Prostate gland (tissue), 2 donors: ENCODE data around the gene LGR6. TPM values are rescaled to one million over a fixed set of nuclear protein-coding genes. Genes with fewer than 3 reads are reported as not detected.

Experiments used
- DNase-seq: peaks from one replicate; pipeline ENCODE4 v3.0.0-alpha.2; 2019; ENCODE audit warnings: low spot score
- H3K27ac ChIP-seq, 2 donors: fragments of 200-600 bp; sonication (generic); 2 replicates each; pipeline ENCODE4 v1.5.1; 2017 to 2019
- H3K27me3 ChIP-seq: fragments of 200-600 bp; sonication (generic); replicated peaks from 2 replicates; pipeline ENCODE4 v1.5.1; 2019; ENCODE audit not compliant: insufficient read depth
- H3K36me3 ChIP-seq, 2 donors: fragments of 200-600 bp; sonication (generic); 1 replicate in 1 of 2; 2 replicates in 1 of 2; pipeline versions ENCODE4 v1.5.1 to v1.8.1; 2017 to 2019
- H3K4me1 ChIP-seq: fragments of 200-600 bp; sonication (generic); replicated peaks from 2 replicates; pipeline ENCODE4 v1.5.1; 2019
- H3K4me3 ChIP-seq, 2 donors: fragments of 200-600 bp; sonication (generic); 2 replicates each; pipeline ENCODE4 v1.5.1; 2017 to 2019
- H3K9me3 ChIP-seq: fragments of 200-600 bp; sonication (generic); 2 replicates; pipeline ENCODE4 v1.5.1; 2017
- POLR2A ChIP-seq: fragments of 450-650 bp; IDR thresholded peaks from one replicate; pipeline ENCODE4 v1.6.1; 2016; ENCODE audit warnings: antibody characterized with exemption, mild to moderate bottlenecking
- POLR2AphosphoS5 ChIP-seq: sonication (generic); formaldehyde crosslinking; IDR thresholded peaks from one replicate; pipeline ENCODE4 v1.6.1; 2017; ENCODE audit warnings: antibody characterized with exemption
- WGBS: methylation state at CpG from one replicate; pipeline ENCODE4 v1.1.5; 2018; 5-methylcytosine and 5-hydroxymethylcytosine counted together
- intact Hi-C: fragments of 100-400 bp; cut with DNase I; formaldehyde crosslinking; loops from one replicate; pipeline ENCODE4 v1.14.2; 2022
- total RNA-seq, 2 donors: library from RNA; depleted of rRNA; stranded (reverse); fragments of >200 nt; gene quantifications; one replicate each; pipeline ENCODE4 v1.1.0, GENCODE V29; 2016
- TF ChIP-seq, protein P1 (sequence below), 4 experiments: fragments of 200-600 bp in 2 of 4; fragments of 450-650 bp in 2 of 4; sonication (generic) in 2 of 4; IDR thresholded peaks; 1 replicate in 3 of 4; 2 replicates in 1 of 4; pipeline ENCODE4 v1.5.1; 2016 to 2019; ENCODE audit warnings: antibody characterized with exemption in 4 of 4, mild to moderate bottlenecking in 2 of 4, moderate library complexity in 2 of 4

The LGR6 gene
- total RNA-seq, 2 donors from 2014 or later, result 8.0 to 25.6 TPM

DNA sequence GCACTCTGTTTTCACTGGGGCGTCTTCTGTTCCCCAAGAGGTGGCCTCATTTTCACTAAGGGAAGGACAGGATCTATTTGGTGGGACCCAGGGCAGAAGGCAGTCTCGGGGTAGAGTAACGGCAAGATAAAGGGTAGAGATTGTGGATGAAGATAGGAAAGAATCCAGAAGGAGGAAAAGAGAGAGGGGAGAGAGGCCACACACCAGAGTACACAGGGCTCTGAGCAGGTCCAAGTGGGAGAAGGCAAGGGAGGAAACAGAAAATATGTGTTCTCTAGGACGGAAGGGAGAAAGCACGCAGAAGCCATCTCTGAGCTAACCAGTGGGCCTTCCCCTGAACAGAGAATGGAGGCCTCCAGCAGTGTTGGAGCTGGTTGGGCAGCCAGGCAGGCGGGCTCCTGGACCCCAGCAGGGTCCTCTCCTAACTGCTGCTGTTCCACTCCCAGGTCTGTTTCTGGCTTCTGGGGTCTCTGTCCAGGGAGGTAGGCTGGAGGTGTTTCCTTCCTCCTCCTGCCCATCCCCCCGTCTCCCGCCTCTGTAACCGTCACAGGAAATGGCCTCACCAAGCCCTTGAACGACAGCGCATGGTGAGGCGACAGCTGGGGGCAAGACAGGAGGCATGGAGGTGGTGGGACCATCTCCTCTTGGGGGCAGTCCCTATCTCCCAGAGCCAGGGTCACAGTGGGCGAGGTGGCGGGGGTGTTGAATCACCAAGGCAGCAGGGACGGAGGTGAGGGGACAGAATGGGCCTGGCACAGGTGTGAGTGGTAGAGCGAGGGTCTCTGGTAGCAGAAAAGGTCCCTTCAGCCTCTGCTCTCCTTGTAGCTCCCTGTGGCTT lies 33.8 kb upstream of the LGR6 start:
- Histone ChIP-seq H3K36me3 (no peaks in the 10 kb centered on the region), H3K27ac (no peak overlapping the region), H3K9me3 (no peaks in the 10 kb centered on the region), H3K4me1 (no peaks in the 10 kb centered on the region), H3K4me3 (no peak overlapping the region), H3K27me3 (no peaks in the 10 kb centered on the region)
- intact Hi-C loops, result no loop called here
- no peak for DNase-seq
- WGBS, result 78% methylated on average over 16 of the region's 16 CpGs
- TF ChIP-seq POLR2A, result no peak

DNA sequence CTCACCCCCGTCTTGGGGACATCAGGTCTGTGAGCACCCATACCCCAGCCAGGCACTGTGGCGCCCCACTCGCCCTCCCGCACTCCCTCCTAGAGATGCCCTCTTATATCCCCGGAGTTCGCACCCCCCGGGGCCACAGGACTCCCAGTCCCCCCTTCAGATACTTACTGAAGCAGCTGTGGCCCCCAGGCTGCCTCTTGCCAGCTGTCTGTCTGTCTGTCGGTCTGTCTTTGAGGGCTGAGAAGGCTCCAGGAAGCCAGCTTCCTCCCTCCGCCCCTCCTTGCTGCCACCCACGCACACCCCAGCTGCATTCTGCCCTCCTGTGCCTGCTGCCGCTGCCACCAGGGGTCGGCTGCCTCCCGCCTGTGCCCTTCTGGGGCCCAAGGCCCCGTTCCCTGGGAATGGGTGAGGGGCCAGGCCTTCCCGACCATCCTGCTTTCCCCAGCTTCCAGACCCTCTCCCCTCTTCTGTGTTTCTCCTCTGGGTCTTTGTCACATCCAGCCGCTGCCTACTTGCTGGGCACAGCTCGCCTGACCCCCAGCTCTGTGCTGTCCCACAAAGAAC lies 33.1 kb upstream of the LGR6 start, which contains the start of gene PTPN7:
PTPN7 (minus strand) TSS at position 226 of the 564 bp plus-strand sequence. CDS start 1,200 bp downstream, outside the sequence.
- no peak within 1 kb of the TSS for H3K4me3 ChIP-seq
- H3K27me3 ChIP-seq, result no peaks in the 10 kb centered on the region
- intact Hi-C loops, result no loop called here
- DNase-seq, result no peak
- TF ChIP-seq, protein P1, sequence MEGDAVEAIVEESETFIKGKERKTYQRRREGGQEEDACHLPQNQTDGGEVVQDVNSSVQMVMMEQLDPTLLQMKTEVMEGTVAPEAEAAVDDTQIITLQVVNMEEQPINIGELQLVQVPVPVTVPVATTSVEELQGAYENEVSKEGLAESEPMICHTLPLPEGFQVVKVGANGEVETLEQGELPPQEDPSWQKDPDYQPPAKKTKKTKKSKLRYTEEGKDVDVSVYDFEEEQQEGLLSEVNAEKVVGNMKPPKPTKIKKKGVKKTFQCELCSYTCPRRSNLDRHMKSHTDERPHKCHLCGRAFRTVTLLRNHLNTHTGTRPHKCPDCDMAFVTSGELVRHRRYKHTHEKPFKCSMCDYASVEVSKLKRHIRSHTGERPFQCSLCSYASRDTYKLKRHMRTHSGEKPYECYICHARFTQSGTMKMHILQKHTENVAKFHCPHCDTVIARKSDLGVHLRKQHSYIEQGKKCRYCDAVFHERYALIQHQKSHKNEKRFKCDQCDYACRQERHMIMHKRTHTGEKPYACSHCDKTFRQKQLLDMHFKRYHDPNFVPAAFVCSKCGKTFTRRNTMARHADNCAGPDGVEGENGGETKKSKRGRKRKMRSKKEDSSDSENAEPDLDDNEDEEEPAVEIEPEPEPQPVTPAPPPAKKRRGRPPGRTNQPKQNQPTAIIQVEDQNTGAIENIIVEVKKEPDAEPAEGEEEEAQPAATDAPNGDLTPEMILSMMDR (IDR thresholded peaks at IDR 0.05), result no peak
- TF ChIP-seq POLR2A, result no peak
- no peaks in the 10 kb centered on the region for H3K36me3 ChIP-seq
- no peaks in the 10 kb centered on the region for H3K4me1 ChIP-seq
- no peak within 1 kb of the TSS for H3K27ac ChIP-seq
- H3K9me3 ChIP-seq, result no peaks in the 10 kb centered on the region
- WGBS, result 73% methylated on average over 17 of the region's 17 CpGs

DNA sequence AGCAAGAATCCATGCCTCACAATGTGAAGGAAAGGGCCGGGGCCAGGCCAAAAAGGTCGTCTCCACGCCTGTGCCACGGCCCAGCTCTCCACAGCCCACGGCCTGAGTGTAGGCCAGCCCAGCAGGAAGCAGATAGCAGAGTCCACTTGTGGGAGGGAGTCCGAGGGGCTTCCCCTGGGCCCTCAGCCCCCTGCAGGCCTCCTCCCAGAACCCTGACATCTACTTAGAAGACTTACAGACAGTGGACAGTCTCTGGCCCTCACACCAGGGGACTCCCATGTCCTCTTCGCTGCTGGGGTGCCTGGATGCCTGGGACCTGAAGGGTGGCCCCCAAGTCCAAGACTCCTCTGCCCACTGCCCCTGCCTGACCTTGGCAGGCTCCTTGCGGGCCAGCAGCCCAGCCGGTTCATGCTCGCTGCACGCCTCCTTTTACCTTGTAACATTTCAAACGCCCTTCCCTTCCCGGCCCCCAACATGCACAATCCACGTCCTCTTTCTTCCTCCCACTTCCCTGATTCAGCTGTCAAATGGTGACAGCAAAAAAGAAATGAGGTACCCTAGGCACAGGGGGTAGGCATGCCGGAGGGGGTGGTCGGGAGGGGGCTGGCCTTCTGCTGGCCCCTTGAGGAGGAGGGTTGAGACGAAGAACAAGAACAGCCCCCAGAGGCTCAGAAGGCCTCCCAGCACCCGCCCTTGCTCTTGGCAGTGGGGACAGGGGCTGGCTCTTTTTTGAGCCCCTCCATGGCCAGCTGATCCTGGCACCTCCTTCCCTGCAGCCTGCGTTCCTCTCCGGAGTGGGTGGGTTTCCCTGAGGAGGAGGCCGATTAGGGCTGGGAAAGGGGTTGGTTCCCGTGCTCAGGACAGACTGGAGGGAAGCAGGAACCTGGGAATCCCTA lies 32.2 kb upstream of the LGR6 start:
- no peaks in the 10 kb centered on the region for H3K36me3 ChIP-seq
- H3K27me3 ChIP-seq, result no peaks in the 10 kb centered on the region
- H3K4me1 ChIP-seq, result no peaks in the 10 kb centered on the region
- DNase-seq, result no peak
- TF ChIP-seq, protein P1 (IDR thresholded peaks at IDR 0.05), result no peak
- TF ChIP-seq POLR2A (no peak), POLR2AphosphoS5 (no peak)
- H3K9me3 ChIP-seq, result no peaks in the 10 kb centered on the region
- H3K27ac ChIP-seq, result no peak overlapping the region
- intact Hi-C loops, result no loop called here
- no peak overlapping the region for H3K4me3 ChIP-seq
- WGBS, result 74% methylated on average over 22 of the region's 22 CpGs

DNA sequence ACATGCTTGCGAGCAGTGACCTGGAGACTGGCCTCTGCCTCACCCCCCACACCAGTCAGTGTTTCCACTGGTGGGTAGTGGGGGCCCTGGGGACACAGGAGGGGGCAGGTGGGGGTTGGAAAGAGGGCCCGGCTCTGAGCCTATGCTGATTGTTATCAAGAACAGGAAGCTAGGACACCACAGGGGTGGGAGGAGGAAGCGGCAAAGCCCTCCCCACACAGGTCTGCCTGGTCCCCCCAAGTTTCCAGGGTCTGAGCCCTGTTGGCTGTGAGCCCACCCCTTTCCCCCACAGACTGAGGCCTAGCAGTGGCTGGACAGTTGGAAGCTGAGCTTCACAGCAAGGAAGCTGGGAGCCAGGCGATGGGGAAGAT lies 31.6 kb upstream of the LGR6 start:
- Histone ChIP-seq H3K4me1 (no peaks in the 10 kb centered on the region), H3K4me3 (no peak overlapping the region)

More for the DNA sequence above, 31.6 kb upstream of the LGR6 start:
- TF ChIP-seq POLR2AphosphoS5, result no peak
- TF ChIP-seq, protein P1 (IDR thresholded peaks at IDR 0.05), result no peak
- no peak for TF ChIP-seq POLR2A
- Histone ChIP-seq H3K9me3 (no peaks in the 10 kb centered on the region), H3K27ac (no peak overlapping the region), H3K36me3 (no peaks in the 10 kb centered on the region), H3K27me3 (no peaks in the 10 kb centered on the region)
- intact Hi-C loops, result no loop called here
- WGBS, result 66% methylated on average over 4 of the region's 4 CpGs
- DNase-seq, result no peak
